Measurements from ENCODE around the gene LDLRAD3.

DNA sequence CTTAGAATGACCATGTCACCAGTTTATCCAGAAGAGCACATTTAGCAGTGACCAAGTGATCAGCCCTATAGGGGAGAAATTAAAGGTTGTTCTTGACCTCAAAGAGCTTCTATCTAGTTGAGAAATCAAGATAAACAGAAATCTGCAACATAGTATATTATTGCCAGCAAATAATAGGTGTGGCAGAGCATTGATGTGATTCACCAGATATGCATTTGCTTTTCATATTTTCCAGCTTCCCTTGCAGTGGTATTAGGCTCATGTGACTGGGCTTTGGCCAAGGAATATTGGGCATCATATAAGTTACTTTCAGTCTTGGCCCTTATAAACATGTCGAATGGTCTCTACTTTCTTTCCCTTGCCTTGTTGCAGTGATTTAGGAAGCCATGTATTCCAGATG is 310.9 kb downstream of the LDLRAD3 start:
- TF ChIP-seq, protein P1, sequence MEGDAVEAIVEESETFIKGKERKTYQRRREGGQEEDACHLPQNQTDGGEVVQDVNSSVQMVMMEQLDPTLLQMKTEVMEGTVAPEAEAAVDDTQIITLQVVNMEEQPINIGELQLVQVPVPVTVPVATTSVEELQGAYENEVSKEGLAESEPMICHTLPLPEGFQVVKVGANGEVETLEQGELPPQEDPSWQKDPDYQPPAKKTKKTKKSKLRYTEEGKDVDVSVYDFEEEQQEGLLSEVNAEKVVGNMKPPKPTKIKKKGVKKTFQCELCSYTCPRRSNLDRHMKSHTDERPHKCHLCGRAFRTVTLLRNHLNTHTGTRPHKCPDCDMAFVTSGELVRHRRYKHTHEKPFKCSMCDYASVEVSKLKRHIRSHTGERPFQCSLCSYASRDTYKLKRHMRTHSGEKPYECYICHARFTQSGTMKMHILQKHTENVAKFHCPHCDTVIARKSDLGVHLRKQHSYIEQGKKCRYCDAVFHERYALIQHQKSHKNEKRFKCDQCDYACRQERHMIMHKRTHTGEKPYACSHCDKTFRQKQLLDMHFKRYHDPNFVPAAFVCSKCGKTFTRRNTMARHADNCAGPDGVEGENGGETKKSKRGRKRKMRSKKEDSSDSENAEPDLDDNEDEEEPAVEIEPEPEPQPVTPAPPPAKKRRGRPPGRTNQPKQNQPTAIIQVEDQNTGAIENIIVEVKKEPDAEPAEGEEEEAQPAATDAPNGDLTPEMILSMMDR (conservative IDR thresholded peaks at IDR 0.05; ENCODE audit: low read depth, low read length): no peak
- no peak for TF ChIP-seq EZH2 (IDR thresholded peaks at IDR 0.05; ENCODE audit: low read length, unreplicated experiment)

Measured in PC-3 (cell line).